HG02981 (cell line): ENCODE data around the gene COBL.

ENCODE experiments used
- ATAC-seq: cut with Tn5 transposase; IDR thresholded peaks from one replicate; pipeline ENCODE4 v1.9.1; 2021; ENCODE audit warnings: mild to moderate bottlenecking, moderate library complexity; ENCODE audit not compliant: unreplicated experiment

Gene COBL

GRCh38 chr7:51316666-51317581 is at the start of gene COBL:
Gene COBL, minus strand, starts transcription at chr7:51316809. Its CDS starts 176 bp downstream, at chr7:51316633.
- no peak for ATAC-seq

GRCh38 chr7:51366172-51366728 is 49.6 kb upstream of the COBL start:
- ATAC-seq = no peak

GRCh38 chr7:51357821-51358220 is 41.2 kb upstream of the COBL start:
- no peak for ATAC-seq

- ATAC-seq = no peak
Observed at GRCh38 chr7:51356849-51357516, 40.4 kb upstream of the COBL start.

GRCh38 chr7:51354897-51355296 is 38.3 kb upstream of the COBL start:
- no peak for ATAC-seq

GRCh38 chr7:51354434-51354833 is 37.8 kb upstream of the COBL start:
- ATAC-seq = no peak

- ATAC-seq = no peak
Observed at GRCh38 chr7:51352174-51353100, 35.8 kb upstream of the COBL start.

GRCh38 chr7:51351661-51352060 is 35.1 kb upstream of the COBL start:
- no peak for ATAC-seq

GRCh38 chr7:51350546-51350896 is 33.9 kb upstream of the COBL start:
- no peak for ATAC-seq

GRCh38 chr7:51349820-51350545 is 33.4 kb upstream of the COBL start:
- no peak for ATAC-seq

- no peak for ATAC-seq
Observed at GRCh38 chr7:51346126-51346525, 29.5 kb upstream of the COBL start.

- ATAC-seq = no peak
Observed at GRCh38 chr7:51344406-51345138, 28.0 kb upstream of the COBL start.

GRCh38 chr7:51340936-51341335 is 24.3 kb upstream of the COBL start:
- ATAC-seq = no peak

- no peak for ATAC-seq
Observed at GRCh38 chr7:51340029-51340838, 23.6 kb upstream of the COBL start.

GRCh38 chr7:51335057-51335456 is 18.4 kb upstream of the COBL start:
- ATAC-seq = no peak

- no peak for ATAC-seq
Observed at GRCh38 chr7:51329696-51330263, 13.2 kb upstream of the COBL start.

GRCh38 chr7:51328351-51328801 is 11.8 kb upstream of the COBL start:
- ATAC-seq = no peak

- ATAC-seq = no peak
Observed at GRCh38 chr7:51327287-51327717, 10.7 kb upstream of the COBL start.
